BE2C (cell line): ENCODE measurements around the gene INTU.

ENCODE experiments used
- DNase-seq: peaks from one replicate; pipeline ENCODE4 v3.0.0-alpha.2; 2020
- H3K27me3 ChIP-seq: fragments of 250-450 bp; sonication (Bioruptor Pico); 2 replicates; pipeline ENCODE4 v1.5.1; 2020; ENCODE audit warnings: mild to moderate bottlenecking
- H3K36me3 ChIP-seq: fragments of 250-450 bp; sonication (Bioruptor Pico); 2 replicates; pipeline ENCODE4 v1.5.1; 2020; ENCODE audit warnings: mild to moderate bottlenecking
- H3K4me1 ChIP-seq: fragments of 250-450 bp; sonication (Bioruptor Pico); 2 replicates; pipeline ENCODE4 v1.5.1; 2020
- H3K4me3 ChIP-seq: 2 replicates; pipeline ENCODE4 v1.5.1; 2011; ENCODE audit warnings: low read depth, low read length
- H3K9me3 ChIP-seq: fragments of 250-450 bp; sonication (Bioruptor Pico); 2 replicates; pipeline ENCODE4 v1.5.1; 2020
- TF ChIP-seq, protein P1 (sequence below): IDR thresholded peaks from 2 replicates; pipeline ENCODE4 v1.5.1; 2012; ENCODE audit warnings: mild to moderate bottlenecking, low read depth, low read length

INTU gene

DNA sequence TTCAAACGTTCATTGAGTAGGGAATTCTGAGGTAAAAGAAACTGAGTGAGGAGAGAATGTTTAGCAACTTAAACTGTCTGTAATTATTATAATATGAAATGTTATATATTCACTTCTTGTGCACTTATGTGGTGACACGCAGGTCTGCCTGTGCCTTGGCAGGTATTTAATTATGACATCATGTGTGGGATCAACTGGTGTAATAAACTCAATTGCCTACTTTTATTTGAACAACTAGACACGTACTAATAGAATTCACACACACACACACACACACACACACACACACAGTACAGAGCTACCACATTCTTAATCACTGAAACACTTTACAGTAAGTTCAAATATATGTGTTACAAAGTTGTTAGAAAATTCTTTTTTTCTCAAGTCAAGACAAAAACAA lies 76.7 kb downstream of the INTU start:
- peaks cover 5% of the 10 kb centered on the region; the same call in 1 of the 2 replicates for H3K36me3 ChIP-seq
- TF ChIP-seq, protein P1, sequence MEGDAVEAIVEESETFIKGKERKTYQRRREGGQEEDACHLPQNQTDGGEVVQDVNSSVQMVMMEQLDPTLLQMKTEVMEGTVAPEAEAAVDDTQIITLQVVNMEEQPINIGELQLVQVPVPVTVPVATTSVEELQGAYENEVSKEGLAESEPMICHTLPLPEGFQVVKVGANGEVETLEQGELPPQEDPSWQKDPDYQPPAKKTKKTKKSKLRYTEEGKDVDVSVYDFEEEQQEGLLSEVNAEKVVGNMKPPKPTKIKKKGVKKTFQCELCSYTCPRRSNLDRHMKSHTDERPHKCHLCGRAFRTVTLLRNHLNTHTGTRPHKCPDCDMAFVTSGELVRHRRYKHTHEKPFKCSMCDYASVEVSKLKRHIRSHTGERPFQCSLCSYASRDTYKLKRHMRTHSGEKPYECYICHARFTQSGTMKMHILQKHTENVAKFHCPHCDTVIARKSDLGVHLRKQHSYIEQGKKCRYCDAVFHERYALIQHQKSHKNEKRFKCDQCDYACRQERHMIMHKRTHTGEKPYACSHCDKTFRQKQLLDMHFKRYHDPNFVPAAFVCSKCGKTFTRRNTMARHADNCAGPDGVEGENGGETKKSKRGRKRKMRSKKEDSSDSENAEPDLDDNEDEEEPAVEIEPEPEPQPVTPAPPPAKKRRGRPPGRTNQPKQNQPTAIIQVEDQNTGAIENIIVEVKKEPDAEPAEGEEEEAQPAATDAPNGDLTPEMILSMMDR = no peak
- no peak for DNase-seq
- H3K9me3 ChIP-seq = no peaks in the 10 kb centered on the region
- H3K27me3 ChIP-seq = no peaks in the 10 kb centered on the region
- no peaks in the 10 kb centered on the region for H3K4me1 ChIP-seq
- no peak overlapping the region for H3K4me3 ChIP-seq

DNA sequence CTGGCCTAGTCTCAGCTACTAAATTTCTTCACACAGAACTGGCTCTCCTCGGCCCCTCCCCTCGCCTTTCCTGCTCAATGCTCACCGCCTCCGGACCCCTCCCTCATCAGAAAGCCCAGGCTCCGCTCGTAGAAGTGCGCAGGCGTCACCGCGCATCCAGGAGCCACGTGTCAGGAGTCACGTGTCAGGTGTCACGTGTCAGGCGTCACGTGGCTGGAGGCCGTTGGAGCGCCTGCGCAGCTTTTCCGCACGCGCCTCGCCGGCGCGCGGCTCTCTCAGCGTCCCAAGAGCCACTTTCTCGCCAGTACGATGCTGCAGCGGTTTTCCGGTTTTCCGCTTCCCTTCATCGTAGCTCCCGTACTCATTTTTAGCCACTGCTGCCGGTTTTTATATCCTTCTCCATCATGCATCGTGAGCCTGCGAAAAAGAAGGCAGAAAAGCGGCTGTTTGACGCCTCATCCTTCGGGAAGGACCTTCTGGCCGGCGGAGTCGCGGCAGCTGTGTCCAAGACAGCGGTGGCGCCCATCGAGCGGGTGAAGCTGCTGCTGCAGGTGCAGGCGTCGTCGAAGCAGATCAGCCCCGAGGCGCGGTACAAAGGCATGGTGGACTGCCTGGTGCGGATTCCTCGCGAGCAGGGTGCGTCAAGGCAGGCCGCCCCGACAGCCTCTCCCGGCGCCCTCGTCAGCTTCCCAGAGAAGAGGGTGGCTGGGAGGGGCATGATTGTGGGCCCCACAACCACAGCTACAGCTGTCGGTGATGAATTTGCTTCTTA lies 97.6 kb downstream of the INTU start, which contains the start of gene SLC25A31:
Gene SLC25A31 (plus strand): TSS at position 259 of the 772 bp plus-strand sequence. CDS start 146 bp downstream, at position 405.
- Histone ChIP-seq H3K4me1 (no peaks in the 10 kb centered on the region), H3K9me3 (no peaks in the 10 kb centered on the region), H3K27me3 (no peaks in the 10 kb centered on the region), H3K4me3 (no peak within 1 kb of the TSS), H3K36me3 (no peaks in the 10 kb centered on the region)
- no peak for DNase-seq
- TF ChIP-seq, protein P1 = no peak

DNA sequence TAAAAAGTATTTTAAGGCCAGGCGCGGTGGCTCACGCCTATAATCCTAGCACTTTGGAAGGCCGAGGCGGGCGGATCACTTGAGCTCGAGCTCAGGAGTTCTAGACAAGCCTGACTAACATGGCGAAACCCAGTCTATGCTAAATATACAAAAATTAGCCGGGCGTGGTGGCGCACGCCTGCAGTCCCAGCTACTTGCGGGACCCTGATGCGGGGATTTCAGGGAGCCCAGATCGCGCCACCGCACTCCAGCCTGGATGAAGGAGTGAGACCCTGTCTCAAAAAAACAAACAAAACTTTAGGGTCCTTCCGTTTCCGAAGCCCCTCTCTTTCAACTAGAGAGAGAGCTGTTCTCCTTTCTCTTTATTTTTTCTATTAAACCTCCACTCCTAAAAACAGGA lies 98.6 kb downstream of the INTU start:
- Histone ChIP-seq H3K4me1 (no peaks in the 10 kb centered on the region), H3K27me3 (no peaks in the 10 kb centered on the region), H3K36me3 (no peaks in the 10 kb centered on the region), H3K9me3 (no peaks in the 10 kb centered on the region), H3K4me3 (no peak overlapping the region)
- TF ChIP-seq, protein P1 = no peak
- no peak for DNase-seq

DNA sequence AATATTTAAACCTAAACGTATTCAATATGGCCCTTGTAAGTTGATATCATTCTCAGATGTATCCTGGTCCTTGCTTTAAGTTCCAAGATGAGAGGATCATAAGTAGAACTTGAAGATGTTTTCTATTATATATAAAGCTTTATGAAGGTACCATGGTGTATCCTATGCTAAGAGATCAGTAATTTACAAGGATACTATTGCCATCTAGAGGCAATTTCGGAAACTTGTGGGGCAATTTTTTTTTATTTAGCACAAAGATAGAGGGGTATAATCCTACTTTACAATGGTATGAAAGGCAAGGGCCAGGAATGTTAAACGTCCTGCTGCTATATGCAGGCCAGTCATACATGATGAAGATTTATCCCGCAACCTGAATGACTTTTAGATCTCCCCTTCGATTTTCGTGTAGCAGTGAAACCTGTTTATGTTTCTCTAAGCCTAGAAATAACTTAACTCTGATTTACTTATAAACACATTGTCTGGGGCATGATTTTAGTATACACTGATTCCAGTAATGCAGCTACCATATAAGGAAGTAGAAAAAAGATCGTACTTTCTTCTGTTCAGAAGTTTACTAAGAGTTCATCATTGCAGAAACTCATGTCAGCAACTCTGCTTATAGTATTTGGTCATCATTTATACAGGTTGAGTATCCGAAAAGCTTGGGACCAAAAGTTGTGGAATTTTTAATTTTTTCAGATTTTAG lies 100.0 kb downstream of the INTU start:
- H3K36me3 ChIP-seq = no peaks in the 10 kb centered on the region
- H3K4me3 ChIP-seq = no peak overlapping the region
- TF ChIP-seq, protein P1 = peak; percentile 51
- DNase-seq = no peak
- no peaks in the 10 kb centered on the region for H3K27me3 ChIP-seq
- H3K4me1 ChIP-seq = no peaks in the 10 kb centered on the region
- H3K9me3 ChIP-seq = no peaks in the 10 kb centered on the region

DNA sequence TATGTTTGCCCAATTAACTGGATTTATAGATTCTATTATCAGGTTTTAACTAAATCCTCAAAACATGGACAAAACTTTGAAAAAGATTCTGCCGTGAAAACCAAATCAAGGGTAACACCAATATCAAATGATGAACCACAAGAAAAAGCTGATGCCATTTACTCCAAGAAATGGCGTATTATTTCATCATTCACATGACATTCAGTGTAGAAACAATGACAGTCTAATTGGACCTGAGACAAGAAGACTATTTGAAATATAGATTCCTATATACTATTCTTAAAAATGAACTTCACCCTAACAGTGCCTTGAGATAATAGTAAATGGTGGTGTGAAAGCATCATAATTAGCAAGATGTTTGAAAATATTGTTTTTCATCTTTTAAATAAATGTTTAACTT lies 102.2 kb downstream of the INTU start:
- H3K36me3 ChIP-seq = no peaks in the 10 kb centered on the region
- H3K9me3 ChIP-seq = no peaks in the 10 kb centered on the region
- DNase-seq = no peak
- H3K27me3 ChIP-seq = no peaks in the 10 kb centered on the region
- TF ChIP-seq, protein P1 = no peak
- H3K4me1 ChIP-seq = no peaks in the 10 kb centered on the region
- no peak overlapping the region for H3K4me3 ChIP-seq

GRCh38 chr4:127737295-127737694 lies 104.5 kb downstream of the INTU start:
- TF ChIP-seq, protein P1 = no peak
- DNase-seq = no peak

More at GRCh38 chr4:127737295-127737694, 104.5 kb downstream of the INTU start:
- no peaks in the 10 kb centered on the region for H3K36me3 ChIP-seq
- H3K4me3 ChIP-seq = no peak overlapping the region
- no peaks in the 10 kb centered on the region for H3K4me1 ChIP-seq
- H3K9me3 ChIP-seq = no peaks in the 10 kb centered on the region
- H3K27me3 ChIP-seq = no peaks in the 10 kb centered on the region
